IMR-90 (cell line): ENCODE data around the gene MREG. TPM values are rescaled to one million over a fixed set of nuclear protein-coding genes. Genes with fewer than 3 reads are reported as not detected.

Source experiments
- ATAC-seq: fragments of 200-7000 bp; cut with Tn5 transposase; 2 replicates; pipeline ENCODE4 v1.9.1; 2020; ENCODE audit warnings: low read depth, mild to moderate bottlenecking, moderate library complexity
- BruUV-seq: library from RNA; stranded (reverse); fragments of 400-500 nt; replicated peaks from 2 replicates; lab custom pipeline; 2021; lab: Mats Ljungman, UMichigan
- CTCF ChIA-PET: fragments of 300-600 bp; formaldehyde crosslinking; extraction: SDS; loops from one replicate; lab custom pipeline; 2021; ENCODE audit warnings: antibody characterized with exemption; lab: Yijun Ruan, JAX
- POLR2A ChIA-PET: fragments of 300-600 bp; sonication (Branson Sonifier 250); formaldehyde crosslinking; loops from one replicate; lab custom pipeline; 2022; ENCODE audit warnings: antibody characterized with exemption; ENCODE audit not compliant: unreplicated experiment; lab: Charles Lee
- DNase-seq: peaks from one replicate; pipeline ENCODE4 v3.0.0; 2013
- H2AFZ ChIP-seq: replicated peaks from 2 replicates; pipeline ENCODE3; 2013; ENCODE audit warnings: low read length, mild to moderate bottlenecking; ENCODE audit not compliant: poor library complexity
- H2AK5ac ChIP-seq: 2 replicates; pipeline ENCODE4 v1.6.1; 2013; ENCODE audit warnings: low read depth, low read length, inconsistent platforms
- H2AK9ac ChIP-seq: replicated peaks from 2 replicates; pipeline ENCODE3; 2013; ENCODE audit warnings: mild to moderate bottlenecking, low read depth, low read length, moderate library complexity; ENCODE audit not compliant: poor library complexity
- H2BK120ac ChIP-seq: 2 replicates; pipeline ENCODE4 v1.6.1; 2013; ENCODE audit warnings: low read depth, low read length, inconsistent platforms
- H2BK15ac ChIP-seq: 3 replicates; pipeline ENCODE4 v1.6.1; 2013; ENCODE audit warnings: low read depth, low read length, inconsistent platforms
- H2BK20ac ChIP-seq: 2 replicates; pipeline ENCODE4 v1.6.1; 2013; ENCODE audit warnings: low read depth, mild to moderate bottlenecking, inconsistent platforms, low read length, moderate library complexity
- H2BK5ac ChIP-seq: 2 replicates; pipeline ENCODE4 v1.6.1; 2013; ENCODE audit warnings: mild to moderate bottlenecking, low read depth, low read length, inconsistent platforms; ENCODE audit not compliant: poor library complexity, severe bottlenecking
- H3K14ac ChIP-seq: replicated peaks from 2 replicates; pipeline ENCODE4 v1.6.1; 2013; ENCODE audit warnings: low read depth, low read length, inconsistent platforms
- H3K18ac ChIP-seq: 2 replicates; pipeline ENCODE4 v1.6.1; 2013; ENCODE audit warnings: low read depth, low read length, control low read depth
- H3K23ac ChIP-seq: 2 replicates; pipeline ENCODE4 v1.6.1; 2013; ENCODE audit warnings: low read depth, low read length, inconsistent platforms
- H3K27ac ChIP-seq: 2 replicates; pipeline ENCODE4 v1.5.1; 2013; ENCODE audit warnings: mild to moderate bottlenecking, control low read depth, low read length; ENCODE audit not compliant: insufficient read depth
- H3K27me3 ChIP-seq: 2 replicates; pipeline ENCODE4 v1.6.1; 2013; ENCODE audit warnings: low read length; ENCODE audit not compliant: control insufficient read depth, insufficient read depth
- H3K36me3 ChIP-seq: 2 replicates; pipeline ENCODE4 v1.6.1; 2013; ENCODE audit warnings: low read length, mixed read lengths; ENCODE audit not compliant: control insufficient read depth, insufficient read depth
- H3K4ac ChIP-seq: 2 replicates; pipeline ENCODE4 v1.6.1; 2013; ENCODE audit warnings: low read depth, low read length, inconsistent platforms
- H3K4me1 ChIP-seq: 2 replicates; pipeline ENCODE4 v1.6.1; 2013; ENCODE audit warnings: low read length, mixed read lengths; ENCODE audit not compliant: control insufficient read depth, insufficient read depth
- H3K4me2 ChIP-seq: 2 replicates; pipeline ENCODE4 v1.6.1; 2013; ENCODE audit warnings: low read depth, mild to moderate bottlenecking, control low read depth, low read length, moderate library complexity
- H3K4me3 ChIP-seq: 2 replicates; pipeline ENCODE4 v1.5.1; 2013; ENCODE audit warnings: low read depth, mild to moderate bottlenecking, control low read depth, low read length, moderate library complexity; ENCODE audit not compliant: insufficient read depth
- H3K56ac ChIP-seq: 2 replicates; pipeline ENCODE4 v1.6.1; 2013; ENCODE audit warnings: low read length, inconsistent platforms; ENCODE audit not compliant: insufficient read depth; ENCODE audit errors: extremely low read depth
- H3K79me1 ChIP-seq, 2 experiments: 2 replicates each; pipeline ENCODE4 v1.6.1; 2013; ENCODE audit warnings: low read length in 2 of 2, inconsistent platforms in 1 of 2, low read depth in 1 of 2
- H3K9ac ChIP-seq: 2 replicates; pipeline ENCODE4 v1.6.1; 2013; ENCODE audit warnings: low read depth, low read length, control low read depth
- H3K9me1 ChIP-seq: 2 replicates; pipeline ENCODE4 v1.6.1; 2013; ENCODE audit warnings: low read length, inconsistent platforms; ENCODE audit not compliant: insufficient read depth
- H3K9me3 ChIP-seq: 2 replicates; pipeline ENCODE4 v1.6.1; 2013; ENCODE audit warnings: low read length; ENCODE audit not compliant: control insufficient read depth, insufficient read depth
- H4K20me1 ChIP-seq: 2 replicates; pipeline ENCODE4 v1.6.1; 2013; ENCODE audit warnings: low read length, inconsistent platforms; ENCODE audit not compliant: insufficient read depth
- H4K5ac ChIP-seq: 2 replicates; pipeline ENCODE4 v1.6.1; 2013; ENCODE audit warnings: mild to moderate bottlenecking, low read depth, low read length, control low read depth
- H4K8ac ChIP-seq, 2 experiments: 2 replicates each; pipeline ENCODE4 v1.6.1; 2013; ENCODE audit warnings: low read depth in 2 of 2, low read length in 2 of 2, control low read depth in 1 of 2, inconsistent platforms in 1 of 2
- H4K91ac ChIP-seq: 2 replicates; pipeline ENCODE4 v1.6.1; 2013; ENCODE audit warnings: low read depth, low read length, inconsistent platforms; ENCODE audit not compliant: insufficient read depth
- BHLHE40 ChIP-seq: fragments of 150-350 bp; IDR thresholded peaks from 2 replicates; pipeline ENCODE4 v1.6.1; 2016; ENCODE audit warnings: mild to moderate bottlenecking, low read depth, low read length
- CEBPB ChIP-seq: IDR thresholded peaks from 2 replicates; pipeline ENCODE4 v1.6.1; 2012; ENCODE audit warnings: low read depth, low read length, improper control_type of control experiment
- CHD1 ChIP-seq: IDR thresholded peaks from 2 replicates; pipeline ENCODE4 v1.6.1; 2012; ENCODE audit warnings: low read depth, low read length, improper control_type of control experiment
- CTCF ChIP-seq: conservative IDR thresholded peaks from 2 replicates; pipeline ENCODE4 v1.5.1; 2012; ENCODE audit warnings: mild to moderate bottlenecking, low read depth, low read length, improper control_type of control experiment
- FOS ChIP-seq: fragments of 150-350 bp; IDR thresholded peaks from 2 replicates; pipeline ENCODE4 v1.6.1; 2016; ENCODE audit warnings: low read depth, low read length
- MAFK ChIP-seq: IDR thresholded peaks from 2 replicates; pipeline ENCODE4 v1.6.1; 2012; ENCODE audit warnings: low read depth, low read length, improper control_type of control experiment
- MAZ ChIP-seq: IDR thresholded peaks from 2 replicates; pipeline ENCODE4 v1.6.1; 2012; ENCODE audit warnings: low read depth, mild to moderate bottlenecking, low read length, improper control_type of control experiment, moderate library complexity, borderline replicate concordance
- MXI1 ChIP-seq: IDR thresholded peaks from 2 replicates; pipeline ENCODE4 v1.6.1; 2012; ENCODE audit warnings: low read depth, mild to moderate bottlenecking, low read length, moderate library complexity, borderline replicate concordance
- NFE2L2 ChIP-seq: fragments of 150-350 bp; IDR thresholded peaks from 2 replicates; pipeline ENCODE4 v1.6.1; 2016; ENCODE audit warnings: low read depth, mild to moderate bottlenecking, low read length
- POLR2A ChIP-seq: IDR thresholded peaks from 2 replicates; pipeline ENCODE4 v1.6.1; 2012; ENCODE audit warnings: mild to moderate bottlenecking, low read depth, low read length
- RAD21 ChIP-seq: IDR thresholded peaks from 2 replicates; pipeline ENCODE4 v1.6.1; 2012; ENCODE audit warnings: low read length, improper control_type of control experiment
- RCOR1 ChIP-seq: IDR thresholded peaks from 2 replicates; pipeline ENCODE4 v1.6.1; 2012; ENCODE audit warnings: mild to moderate bottlenecking, low read length, improper control_type of control experiment; ENCODE audit not compliant: insufficient replicate concordance
- RFX5 ChIP-seq: IDR thresholded peaks from 2 replicates; pipeline ENCODE4 v1.8.0; 2012; ENCODE audit warnings: low read depth, mild to moderate bottlenecking, low read length, moderate library complexity
- SMC3 ChIP-seq: fragments of 150-350 bp; IDR thresholded peaks from 2 replicates; pipeline ENCODE4 v1.6.1; 2016; ENCODE audit warnings: low read depth, mild to moderate bottlenecking, antibody characterized with exemption, low read length, moderate library complexity
- WGBS, 2 experiments: methylation state at CpG; one replicate each; pipeline versions ENCODE4 v1.1.5 to v1.1.7; 2013; ENCODE audit warnings: missing lambda C conversion rate in 2 of 2; ENCODE audit not compliant: insufficient read length in 1 of 2; ENCODE audit errors: extremely low coverage in 2 of 2; 5-methylcytosine and 5-hydroxymethylcytosine counted together
- dilution Hi-C: fragments of 300-500 bp; cut with HindIII; formaldehyde crosslinking; loops from one replicate; pipeline ENCODE4 v1.14.3; 2018; ENCODE audit warnings: low sequenced_read_pairs; ENCODE audit not compliant: unreplicated experiment
- in situ Hi-C: fragments of 300-500 bp; cut with MboI; formaldehyde crosslinking; loops from 3 replicates; pipeline ENCODE4 v1.14.3; 2019; ENCODE audit warnings: low sequenced_read_pairs, inconsistent platforms, mixed read lengths
- intact Hi-C: fragments of 100-400 bp; cut with micrococcal nuclease; formaldehyde crosslinking; loops from 2 replicates; pipeline ENCODE4 v1.10.0; 2022
- polyA plus RNA-seq, 3 experiments: library from polyadenylated mRNA; depleted of rRNA; stranded (reverse); fragments of >200 nt; gene quantifications; 2 replicates each; pipeline ENCODE4 v1.2.3, GENCODE V29; 2012; ENCODE audit warnings: low replicate concordance in 1 of 3
- total RNA-seq: library from RNA; depleted of rRNA; stranded (reverse); fragments of >200 nt; gene quantifications from 2 replicates; pipeline ENCODE4 v1.2.3, GENCODE V29; 2012
- TF ChIP-seq, protein P1 (sequence below): fragments of 150-350 bp; IDR thresholded peaks from 2 replicates; pipeline ENCODE4 v1.6.1; 2016; ENCODE audit warnings: low read depth, mild to moderate bottlenecking, low read length, moderate library complexity, borderline replicate concordance
- TF ChIP-seq, protein P2 (sequence below): fragments of 150-350 bp; IDR thresholded peaks from 2 replicates; pipeline ENCODE4 v1.6.1; 2017; ENCODE audit warnings: mild to moderate bottlenecking, antibody characterized with exemption, low read length, low read depth

The MREG gene
- total and polyA plus RNA-seq, 2 of the 4 experiments (the other 2 are of a cell fraction) = 1.0 to 1.8 TPM

GRCh38 chr2:216023055-216023648, 9.8 kb upstream of the MREG start:
- H3K79me1 ChIP-seq = no peaks in the 10 kb centered on the region
- no peak overlapping the region for H3K4me2 ChIP-seq
- H2BK20ac ChIP-seq = no peak overlapping the region
- no peak overlapping the region for H3K4ac ChIP-seq
- H2BK15ac ChIP-seq = no peak overlapping the region
- H3K56ac ChIP-seq = no peak overlapping the region
- no peak overlapping the region for H4K8ac ChIP-seq
- H3K27ac ChIP-seq = no peak overlapping the region
- H3K9me1 ChIP-seq = no peaks in the 10 kb centered on the region; the same call in 1 of the 2 replicates
- H3K14ac ChIP-seq = no peak overlapping the region
- H4K91ac ChIP-seq = no peak overlapping the region
- H3K4me1 ChIP-seq = no peaks in the 10 kb centered on the region
- no peak overlapping the region for H3K18ac ChIP-seq
- no peaks in the 10 kb centered on the region for H3K36me3 ChIP-seq
- BruUV-seq = no TSS peak
- CTCF ChIA-PET = interaction anchor here (0.5 to 1.2 kb wide), 4 partner anchors 9 to 59 kb away, joined by 4 read pairs; partner anchors contain the start of gene MREG
- DNase-seq (peak; percentile 52), ATAC-seq (peak; percentile 89)
- H4K5ac ChIP-seq = no peak overlapping the region
- H3K27me3 ChIP-seq = no peaks in the 10 kb centered on the region
- H2AK9ac ChIP-seq = no peak overlapping the region
- H4K20me1 ChIP-seq = no peaks in the 10 kb centered on the region
- no peak overlapping the region for H2AFZ ChIP-seq
- no peak for TF ChIP-seq MAZ
- no peak for TF ChIP-seq RCOR1
- TF ChIP-seq BHLHE40 = no peak
- no peak for TF ChIP-seq RFX5
- peak; percentile 66 for TF ChIP-seq CTCF
- TF ChIP-seq, protein P1, sequence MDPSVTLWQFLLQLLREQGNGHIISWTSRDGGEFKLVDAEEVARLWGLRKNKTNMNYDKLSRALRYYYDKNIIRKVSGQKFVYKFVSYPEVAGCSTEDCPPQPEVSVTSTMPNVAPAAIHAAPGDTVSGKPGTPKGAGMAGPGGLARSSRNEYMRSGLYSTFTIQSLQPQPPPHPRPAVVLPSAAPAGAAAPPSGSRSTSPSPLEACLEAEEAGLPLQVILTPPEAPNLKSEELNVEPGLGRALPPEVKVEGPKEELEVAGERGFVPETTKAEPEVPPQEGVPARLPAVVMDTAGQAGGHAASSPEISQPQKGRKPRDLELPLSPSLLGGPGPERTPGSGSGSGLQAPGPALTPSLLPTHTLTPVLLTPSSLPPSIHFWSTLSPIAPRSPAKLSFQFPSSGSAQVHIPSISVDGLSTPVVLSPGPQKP = no peak
- TF ChIP-seq CHD1 = no peak
- TF ChIP-seq NFE2L2 = no peak
- TF ChIP-seq SMC3 = peak; percentile 56; the same call in 1 of the 2 replicates
- TF ChIP-seq POLR2A = no peak
- no peak for TF ChIP-seq CEBPB
- no peak for TF ChIP-seq FOS
- TF ChIP-seq, protein P2, sequence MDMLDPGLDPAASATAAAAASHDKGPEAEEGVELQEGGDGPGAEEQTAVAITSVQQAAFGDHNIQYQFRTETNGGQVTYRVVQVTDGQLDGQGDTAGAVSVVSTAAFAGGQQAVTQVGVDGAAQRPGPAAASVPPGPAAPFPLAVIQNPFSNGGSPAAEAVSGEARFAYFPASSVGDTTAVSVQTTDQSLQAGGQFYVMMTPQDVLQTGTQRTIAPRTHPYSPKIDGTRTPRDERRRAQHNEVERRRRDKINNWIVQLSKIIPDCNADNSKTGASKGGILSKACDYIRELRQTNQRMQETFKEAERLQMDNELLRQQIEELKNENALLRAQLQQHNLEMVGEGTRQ = no peak
- peak; percentile 52 for TF ChIP-seq RAD21
- TF ChIP-seq MAFK = no peak
- no peak for TF ChIP-seq MXI1
- no peak overlapping the region for H3K4me3 ChIP-seq
- no peak overlapping the region for H2BK5ac ChIP-seq
- intact Hi-C loops (loop anchor here (2.0 kb wide), 1 partner anchor 72 kb away; no protein-coding TSS in a partner anchor), in situ Hi-C loops (no loop called here), dilution Hi-C loops (no loop called here)
- POLR2A ChIA-PET = no interaction called here
- H2AK5ac ChIP-seq = no peak overlapping the region
- H2BK120ac ChIP-seq = no peak overlapping the region
- no peaks in the 10 kb centered on the region for H3K9me3 ChIP-seq
- H3K23ac ChIP-seq = no peak overlapping the region
- no peak overlapping the region for H3K9ac ChIP-seq
- WGBS, 2 experiments = 14% methylated on average over 1 of the region's 3 CpGs; no CpG with 5 or more reads in 1 of the 2 experiments
